ENCODE measurements around the gene DISC1.

DNA sequence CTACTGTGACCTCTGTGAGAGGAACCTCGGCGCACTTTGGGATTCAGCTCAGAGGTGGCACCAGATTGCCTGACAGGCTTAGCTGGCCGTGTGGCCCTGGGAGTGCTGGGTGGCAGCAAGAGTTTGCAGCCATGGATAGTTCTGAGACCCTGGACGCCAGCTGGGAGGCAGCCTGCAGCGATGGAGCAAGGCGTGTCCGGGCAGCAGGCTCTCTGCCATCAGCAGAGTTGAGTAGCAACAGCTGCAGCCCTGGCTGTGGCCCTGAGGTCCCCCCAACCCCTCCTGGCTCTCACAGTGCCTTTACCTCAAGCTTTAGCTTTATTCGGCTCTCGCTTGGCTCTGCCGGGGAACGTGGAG lies 67.5 kb downstream of the DISC1 start:
- TF ChIP-seq, protein P1, sequence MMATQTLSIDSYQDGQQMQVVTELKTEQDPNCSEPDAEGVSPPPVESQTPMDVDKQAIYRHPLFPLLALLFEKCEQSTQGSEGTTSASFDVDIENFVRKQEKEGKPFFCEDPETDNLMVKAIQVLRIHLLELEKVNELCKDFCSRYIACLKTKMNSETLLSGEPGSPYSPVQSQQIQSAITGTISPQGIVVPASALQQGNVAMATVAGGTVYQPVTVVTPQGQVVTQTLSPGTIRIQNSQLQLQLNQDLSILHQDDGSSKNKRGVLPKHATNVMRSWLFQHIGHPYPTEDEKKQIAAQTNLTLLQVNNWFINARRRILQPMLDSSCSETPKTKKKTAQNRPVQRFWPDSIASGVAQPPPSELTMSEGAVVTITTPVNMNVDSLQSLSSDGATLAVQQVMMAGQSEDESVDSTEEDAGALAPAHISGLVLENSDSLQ (IDR thresholded peaks at IDR 0.05), result no peak
- TF ChIP-seq FOXK2 (IDR thresholded peaks at IDR 0.05) (no peak), SP1 (IDR thresholded peaks at IDR 0.05) (no peak), FOXA1 (IDR thresholded peaks at IDR 0.05) (no peak), FOXM1 (IDR thresholded peaks at IDR 0.05; ENCODE audit: borderline replicate concordance) (no peak)
